Omental fat pad (tissue), 4 donors: Measurements from ENCODE around the gene RPGRIP1. TPM values are rescaled to one million over a fixed set of nuclear protein-coding genes. Genes with fewer than 3 reads are reported as not detected.
"Not testable (repeated sequence)": the region's sequence is repeated elsewhere in the genome, so short reads cannot be mapped to it uniquely, and the experiment has no call there.

Source experiments
- ATAC-seq: fragments of 150-250 bp; one replicate; pipeline ENCODE4 v1.9.1; 2016; ENCODE audit warnings: mild to moderate bottlenecking, moderate library complexity; ENCODE audit not compliant: low FRiP score
- DNase-seq: peaks from one replicate; pipeline ENCODE4 v3.0.0-alpha.2; 2019; ENCODE audit warnings: low spot score
- CTCF ChIP-seq, 3 donors: fragments of 450-650 bp; IDR thresholded peaks; one replicate each; pipeline ENCODE4 v1.5.1; 2016 to 2017; ENCODE audit warnings: antibody characterized with exemption in 3 of 3, mild to moderate bottlenecking in 3 of 3, moderate library complexity in 2 of 3
- total RNA-seq, 4 donors: library from RNA; depleted of rRNA; stranded (reverse); fragments of >200 nt; gene quantifications; one replicate each; pipeline ENCODE4 v1.1.0, GENCODE V29; 2016

Gene RPGRIP1
- total RNA-seq, 4 donors from 2014 or later, result 0.19 to 1.2 (median 0.53) TPM

GRCh38 chr14:21251215-21251614 is 28.7 kb upstream of the RPGRIP1 start:
- DNase-seq (no peak), ATAC-seq (no peak)
- no peak for TF ChIP-seq CTCF (IDR thresholded peaks at IDR 0.05)

GRCh38 chr14:21252149-21252548 is 27.7 kb upstream of the RPGRIP1 start:
- DNase-seq (no peak), ATAC-seq (no peak)
- TF ChIP-seq CTCF (IDR thresholded peaks at IDR 0.05), result no peak

GRCh38 chr14:21255385-21256101 is 24.3 kb upstream of the RPGRIP1 start:
- DNase-seq, result no peak
- TF ChIP-seq CTCF (IDR thresholded peaks at IDR 0.05), result no peak
- ATAC-seq, result peak; percentile 25

- not testable (repeated sequence) for DNase-seq, ATAC-seq
Observed at GRCh38 chr14:21256102-21256447, 23.8 kb upstream of the RPGRIP1 start.

- no peak for ATAC-seq
- TF ChIP-seq CTCF (IDR thresholded peaks at IDR 0.05), result no peak
- no peak for DNase-seq
Observed at GRCh38 chr14:21256539-21257393, 23.1 kb upstream of the RPGRIP1 start.

GRCh38 chr14:21257394-21257909 is 22.4 kb upstream of the RPGRIP1 start:
- no peak for DNase-seq
- no peak for TF ChIP-seq CTCF (IDR thresholded peaks at IDR 0.05)
- no peak for ATAC-seq

GRCh38 chr14:21258005-21258888 is 21.6 kb upstream of the RPGRIP1 start:
- no peak for ATAC-seq
- no peak for DNase-seq
- no peak for TF ChIP-seq CTCF (IDR thresholded peaks at IDR 0.05)
